GM21786 (cell line): ENCODE data around the gene OTOGL.
"Not testable (repeated sequence)": the region's sequence is repeated elsewhere in the genome, so short reads cannot be mapped to it uniquely, and the experiment has no call there.

Source experiments
- ATAC-seq: cut with Tn5 transposase; IDR thresholded peaks from one replicate; pipeline ENCODE4 v1.9.1; 2021; ENCODE audit not compliant: unreplicated experiment

The OTOGL gene

GRCh38 chr12:80118565-80119324 lies 19.4 kb downstream of the OTOGL start:
- ATAC-seq, result no peak

- no peak for ATAC-seq
Measured at GRCh38 chr12:80120994-80121393, 21.7 kb downstream of the OTOGL start.

GRCh38 chr12:80121661-80122060 lies 22.3 kb downstream of the OTOGL start:
- ATAC-seq, result no peak

GRCh38 chr12:80129895-80130530 lies 30.7 kb downstream of the OTOGL start:
- no peak for ATAC-seq

- ATAC-seq, result no peak
Measured at GRCh38 chr12:80135624-80136023, 36.3 kb downstream of the OTOGL start.

- ATAC-seq, result no peak
Measured at GRCh38 chr12:80140005-80140404, 40.7 kb downstream of the OTOGL start.

- ATAC-seq, result no peak
Measured at GRCh38 chr12:80142640-80143039, 43.3 kb downstream of the OTOGL start.

- ATAC-seq, result no peak
Measured at GRCh38 chr12:80143537-80143936, 44.2 kb downstream of the OTOGL start.

- not testable (repeated sequence) for ATAC-seq
Measured at GRCh38 chr12:80149547-80150313, 50.4 kb downstream of the OTOGL start.

- no peak for ATAC-seq
Measured at GRCh38 chr12:80151131-80151530, 51.8 kb downstream of the OTOGL start.

- ATAC-seq, result peak; percentile 42
Measured at GRCh38 chr12:80154261-80154660, 54.9 kb downstream of the OTOGL start.

GRCh38 chr12:80156306-80156705 lies 57.0 kb downstream of the OTOGL start:
- no peak for ATAC-seq

- no peak for ATAC-seq
Measured at GRCh38 chr12:80157645-80158044, 58.3 kb downstream of the OTOGL start.

- ATAC-seq, result no peak
Measured at GRCh38 chr12:80161612-80162011, 62.3 kb downstream of the OTOGL start.

GRCh38 chr12:80162177-80162576 lies 62.8 kb downstream of the OTOGL start:
- ATAC-seq, result no peak

GRCh38 chr12:80165746-80166145 lies 66.4 kb downstream of the OTOGL start:
- ATAC-seq, result no peak

- no peak for ATAC-seq
Measured at GRCh38 chr12:80166751-80167150, 67.4 kb downstream of the OTOGL start.

- ATAC-seq, result no peak
Measured at GRCh38 chr12:80168936-80169335, 69.6 kb downstream of the OTOGL start.

GRCh38 chr12:80170915-80171314 lies 71.6 kb downstream of the OTOGL start:
- ATAC-seq, result no peak

GRCh38 chr12:80173083-80173864 lies 73.9 kb downstream of the OTOGL start:
- ATAC-seq, result no peak

GRCh38 chr12:80175307-80175930 lies 76.1 kb downstream of the OTOGL start:
- ATAC-seq, result no peak
